ENCODE measurements around the gene PROM2. TPM values are rescaled to one million over a fixed set of nuclear protein-coding genes. Genes with fewer than 3 reads are reported as not detected.
A peak's percentile ranks its signal among the peaks of the same experiment; 100 is the strongest.

Gene PROM2
- total RNA-seq, 1 experiment from 2014 or later, result 1.8 TPM

DNA sequence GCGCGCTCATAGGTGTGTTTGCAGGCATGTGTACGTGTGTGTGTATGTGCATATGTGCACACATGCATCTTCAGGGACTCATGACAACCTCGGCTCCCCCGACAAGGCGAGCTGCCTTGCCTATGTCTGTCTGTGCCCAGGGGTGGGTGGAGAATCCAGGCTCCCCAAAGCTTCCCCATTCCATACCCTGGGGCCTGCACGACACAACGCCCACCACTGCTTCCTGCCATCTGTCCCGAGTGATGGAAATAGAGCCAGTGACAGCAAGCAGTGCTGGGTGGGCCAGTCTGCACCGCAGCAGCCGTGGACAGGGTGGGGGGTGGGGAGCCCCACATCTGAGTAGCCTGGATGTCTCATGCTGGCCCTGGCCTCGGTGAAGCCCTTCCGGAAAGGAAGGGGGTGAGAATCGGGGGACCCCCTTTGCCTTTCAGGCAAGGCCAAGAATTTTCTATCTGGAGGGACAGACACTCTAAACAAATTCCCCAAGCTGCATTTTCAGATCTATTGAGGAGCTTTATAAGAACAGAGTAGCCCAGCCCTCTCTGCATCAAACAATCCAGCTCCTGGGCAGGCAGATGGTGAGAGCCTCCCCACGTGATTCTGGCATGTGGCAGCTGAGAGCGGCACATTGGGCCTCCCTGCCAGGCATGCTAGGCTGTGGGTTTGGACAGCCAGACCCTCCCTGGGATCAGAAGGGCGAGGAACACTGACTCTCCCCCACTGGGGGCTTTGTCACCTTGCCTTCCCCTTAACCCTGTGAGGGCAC is 27.8 kb downstream of the PROM2 start:
- H3K36me3 ChIP-seq (replicated peaks; ENCODE audit: control insufficient read depth, insufficient read depth, low read length), result no peaks in the 10 kb centered on the region
- DNase-seq, result no peak
- no peaks in the 10 kb centered on the region; the same call in 1 of the 2 replicates for H3K27me3 ChIP-seq (ENCODE audit: control insufficient read depth, insufficient read depth, low read length)
- H3K4me3 ChIP-seq (ENCODE audit: insufficient read depth, low read depth, low read length), result no peak overlapping the region

DNA sequence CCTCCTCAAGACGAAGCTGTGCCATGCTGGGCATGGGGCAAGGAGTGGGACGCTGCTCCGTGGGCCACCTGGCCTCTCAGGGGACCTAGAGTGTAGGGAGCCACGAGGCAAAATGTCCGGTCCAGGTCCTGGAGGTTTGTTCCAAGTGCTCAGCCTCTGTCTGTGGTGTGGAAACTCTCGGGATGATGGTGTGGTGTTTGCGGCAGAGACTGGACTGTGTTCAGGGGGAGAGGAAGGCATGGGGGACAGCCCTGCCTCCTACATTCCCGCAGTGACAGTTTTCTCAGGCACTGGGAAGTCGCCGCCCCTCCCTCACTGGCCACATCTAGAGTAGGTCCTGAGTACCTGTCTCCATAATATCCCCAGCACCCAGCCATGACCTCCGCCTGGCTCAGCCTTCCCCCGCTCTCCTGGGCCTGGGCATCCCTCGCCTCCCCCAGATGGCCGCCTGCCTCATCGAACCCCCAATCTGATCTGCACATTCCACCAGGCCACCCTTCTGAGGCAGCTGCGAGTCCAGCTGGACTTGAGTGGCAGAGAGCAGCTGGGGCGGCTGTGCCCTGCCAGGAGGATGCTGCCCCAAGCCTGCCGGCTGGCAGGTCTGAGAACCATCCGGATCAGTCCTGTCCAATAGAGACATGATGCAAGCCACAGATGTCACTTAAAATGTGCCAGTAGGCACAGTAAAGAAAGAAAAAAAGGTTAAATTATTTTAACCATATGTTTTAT is 29.1 kb downstream of the PROM2 start:
- Histone ChIP-seq H3K4me3 (ENCODE audit: insufficient read depth, low read depth, low read length) (no peak overlapping the region), H3K36me3 (replicated peaks; ENCODE audit: control insufficient read depth, insufficient read depth, low read length) (no peaks in the 10 kb centered on the region), H3K27me3 (ENCODE audit: control insufficient read depth, insufficient read depth, low read length) (no peaks in the 10 kb centered on the region)
- DNase-seq, result no peak

DNA sequence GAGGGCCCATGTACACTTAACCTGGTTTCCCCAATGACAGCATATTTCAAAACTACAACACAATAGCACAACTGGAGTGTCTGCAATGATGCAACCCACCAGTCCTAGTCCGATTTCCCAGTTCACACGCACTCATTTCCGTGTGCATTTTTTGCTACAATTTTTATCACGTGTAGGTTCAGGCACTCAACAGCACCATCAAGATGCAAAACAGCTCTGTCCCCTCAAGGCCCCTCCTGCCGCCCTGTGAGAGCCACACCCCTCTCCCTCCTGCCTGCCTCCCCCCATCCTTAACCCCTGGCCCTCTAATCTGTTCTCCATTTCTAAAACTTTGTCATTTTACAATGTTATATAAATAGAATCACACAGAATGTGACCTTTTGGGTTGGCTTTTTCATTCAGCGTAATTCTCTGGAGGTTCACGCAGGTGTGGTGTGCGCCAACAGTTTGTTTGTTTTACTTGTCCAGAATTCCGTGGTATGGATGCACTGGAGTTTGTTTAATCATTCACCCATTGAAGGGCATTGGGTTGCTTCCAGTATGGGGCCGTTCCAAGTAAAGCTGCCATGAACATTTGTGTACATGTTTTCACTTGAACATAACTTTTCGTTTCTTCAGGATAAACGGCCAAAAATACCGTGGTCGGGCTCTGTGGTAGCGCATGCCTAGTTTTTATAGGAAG is 31.3 kb downstream of the PROM2 start:
- DNase-seq, result no peak
- no peak overlapping the region for H3K4me3 ChIP-seq (ENCODE audit: insufficient read depth, low read depth, low read length)
- no peaks in the 10 kb centered on the region for H3K27me3 ChIP-seq (ENCODE audit: control insufficient read depth, insufficient read depth, low read length)
- no peaks in the 10 kb centered on the region for H3K36me3 ChIP-seq (replicated peaks; ENCODE audit: control insufficient read depth, insufficient read depth, low read length)

DNA sequence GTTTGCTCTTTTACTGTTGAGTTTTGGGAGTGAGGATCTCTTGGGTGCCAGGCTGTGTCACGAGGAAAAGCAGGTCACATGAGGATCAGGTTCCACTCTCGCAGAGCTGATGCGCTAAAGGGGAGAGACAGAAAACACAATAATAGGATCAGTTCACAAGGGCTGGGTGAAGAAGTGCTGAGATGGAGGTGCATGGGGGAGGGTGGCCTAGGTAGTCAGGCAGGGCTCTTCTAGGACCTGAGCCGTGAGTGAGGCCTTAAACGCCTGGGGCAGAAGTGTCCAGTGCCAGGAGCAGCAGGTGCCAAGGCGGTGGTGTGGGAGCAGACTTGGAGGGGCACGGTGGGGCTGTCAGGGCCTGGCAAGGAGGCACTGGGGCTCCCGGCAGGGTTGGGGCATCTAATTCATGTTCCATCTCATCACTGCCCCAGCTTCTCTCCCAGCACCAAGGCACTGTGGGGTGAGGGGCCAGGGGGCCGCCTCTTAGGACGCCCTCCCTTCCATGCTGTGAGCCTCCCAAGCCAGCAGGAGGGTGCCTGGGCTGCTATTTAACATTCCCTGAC is 32.2 kb downstream of the PROM2 start:
- DNase-seq, result no peak
- Histone ChIP-seq H3K27me3 (ENCODE audit: control insufficient read depth, insufficient read depth, low read length) (no peaks in the 10 kb centered on the region), H3K4me3 (ENCODE audit: insufficient read depth, low read depth, low read length) (no peak overlapping the region), H3K36me3 (replicated peaks; ENCODE audit: control insufficient read depth, insufficient read depth, low read length) (no peaks in the 10 kb centered on the region)

DNA sequence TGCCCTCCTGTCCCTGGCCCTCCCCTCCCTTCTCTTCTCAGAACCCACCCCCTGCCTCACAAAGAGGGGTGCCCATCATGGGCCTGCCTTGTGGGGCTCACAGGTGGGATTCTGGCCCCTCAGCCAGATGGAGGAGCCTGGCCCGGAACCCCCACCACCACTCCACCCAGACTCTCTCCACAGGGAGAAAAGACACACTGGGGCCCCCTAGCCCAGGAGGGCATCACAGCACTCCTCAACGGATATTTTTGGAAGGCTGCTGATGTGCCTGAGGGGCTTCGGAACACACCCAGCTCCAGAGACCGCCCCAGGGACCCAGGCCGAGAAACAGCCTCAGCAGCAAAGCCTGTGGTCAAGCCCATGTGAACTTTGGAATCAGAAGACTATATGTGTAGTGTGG is 32.8 kb downstream of the PROM2 start:
- H3K27me3 ChIP-seq (ENCODE audit: control insufficient read depth, insufficient read depth, low read length), result no peaks in the 10 kb centered on the region
- no peak overlapping the region for H3K4me3 ChIP-seq (ENCODE audit: insufficient read depth, low read depth, low read length)
- no peaks in the 10 kb centered on the region for H3K36me3 ChIP-seq (replicated peaks; ENCODE audit: control insufficient read depth, insufficient read depth, low read length)
- peak; percentile 74 for DNase-seq

DNA sequence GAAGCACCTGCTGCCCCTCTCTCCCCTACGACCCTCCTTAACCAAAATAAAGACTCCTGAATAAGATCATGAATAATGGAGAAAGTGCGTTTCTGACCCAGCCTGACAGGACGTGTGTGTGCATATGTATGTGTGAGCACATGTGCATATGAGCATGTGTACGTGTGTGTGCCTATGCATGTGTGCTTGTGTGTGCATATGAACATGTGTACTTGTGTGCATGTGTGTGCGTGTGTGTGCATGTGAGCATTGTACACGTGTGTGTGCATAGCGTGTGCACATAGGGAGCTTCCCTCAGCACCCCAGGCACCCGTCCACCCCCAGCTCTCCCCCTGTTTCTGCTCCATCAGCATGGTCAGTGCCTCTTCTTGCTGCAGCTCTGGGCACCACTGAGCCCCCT is 33.6 kb downstream of the PROM2 start:
- H3K27me3 ChIP-seq (ENCODE audit: control insufficient read depth, insufficient read depth, low read length), result no peaks in the 10 kb centered on the region
- H3K4me3 ChIP-seq (ENCODE audit: insufficient read depth, low read depth, low read length), result no peak overlapping the region
- no peaks in the 10 kb centered on the region for H3K36me3 ChIP-seq (replicated peaks; ENCODE audit: control insufficient read depth, insufficient read depth, low read length)
- no peak for DNase-seq

DNA sequence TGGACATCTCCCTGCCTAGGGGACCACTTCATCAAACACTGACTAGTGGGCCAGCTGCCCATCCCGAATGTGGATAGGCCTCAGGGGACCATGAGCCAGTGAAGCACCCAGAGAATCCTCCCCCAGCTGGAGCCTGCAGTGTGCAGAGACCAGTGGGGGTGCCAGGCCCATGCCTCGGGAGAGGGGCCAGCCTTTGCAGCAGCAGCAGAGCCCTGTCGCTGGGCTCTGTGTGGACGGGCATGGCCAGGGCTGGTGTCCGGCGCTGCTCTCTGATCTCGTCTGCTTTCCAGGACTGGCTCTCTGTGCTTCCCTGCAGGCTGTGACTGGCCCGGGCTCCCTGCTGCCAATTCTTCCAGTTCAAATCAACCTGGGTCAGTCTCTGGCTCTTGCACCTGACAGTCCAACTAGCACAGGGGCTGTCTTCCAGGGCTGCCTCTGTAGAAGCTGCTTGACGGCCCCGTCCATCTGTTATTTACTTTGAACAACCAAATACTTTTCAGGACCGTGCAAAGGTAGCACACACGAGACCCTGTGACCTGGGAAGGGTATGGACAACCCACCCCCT is 34.3 kb downstream of the PROM2 start:
- Histone ChIP-seq H3K4me3 (ENCODE audit: insufficient read depth, low read depth, low read length) (no peak overlapping the region), H3K27me3 (ENCODE audit: control insufficient read depth, insufficient read depth, low read length) (no peaks in the 10 kb centered on the region), H3K36me3 (replicated peaks; ENCODE audit: control insufficient read depth, insufficient read depth, low read length) (no peaks in the 10 kb centered on the region)
- DNase-seq, result no peak

DNA sequence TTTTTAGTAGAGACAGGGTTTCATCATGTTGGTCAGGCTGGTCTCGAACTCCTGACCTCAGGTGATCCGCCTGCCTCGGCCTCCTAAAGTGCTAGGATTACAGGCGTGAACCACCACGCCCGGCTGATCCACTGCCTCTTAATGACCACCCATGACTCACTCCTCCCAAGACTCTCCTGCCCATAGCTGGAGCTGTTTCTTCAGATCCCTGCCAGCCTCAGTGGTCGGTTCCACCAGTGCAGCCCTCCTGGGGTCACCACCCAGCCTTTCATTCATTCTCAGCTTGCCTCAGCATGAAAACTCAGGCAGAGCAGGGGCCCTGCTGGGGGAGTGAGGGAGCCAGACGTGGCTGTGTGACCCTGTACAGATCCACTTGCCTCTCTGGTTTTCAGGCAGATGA is 35.4 kb downstream of the PROM2 start:
- Histone ChIP-seq H3K27me3 (ENCODE audit: control insufficient read depth, insufficient read depth, low read length) (no peaks in the 10 kb centered on the region), H3K36me3 (replicated peaks; ENCODE audit: control insufficient read depth, insufficient read depth, low read length) (no peaks in the 10 kb centered on the region), H3K4me3 (ENCODE audit: insufficient read depth, low read depth, low read length) (no peak overlapping the region)
- DNase-seq, result no peak

DNA sequence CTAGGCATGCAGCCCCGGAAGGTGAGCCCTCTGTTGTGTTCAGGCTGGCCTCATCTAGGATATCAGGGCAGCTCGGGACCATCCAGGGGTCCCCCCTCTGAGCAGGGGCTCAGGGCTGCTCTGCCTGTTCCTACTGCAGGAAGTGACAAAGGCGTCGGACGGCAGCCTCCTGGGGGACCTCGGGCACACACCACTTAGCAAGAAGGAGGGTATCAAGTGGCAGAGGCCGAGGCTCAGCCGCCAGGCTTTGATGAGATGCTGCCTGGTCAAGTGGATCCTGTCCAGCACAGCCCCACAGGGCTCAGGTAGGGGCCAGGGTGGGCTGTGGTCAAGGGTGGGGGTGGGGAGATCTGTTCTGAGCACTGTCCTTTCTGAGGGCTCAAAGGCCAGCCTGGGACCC is 36.0 kb downstream of the PROM2 start:
- no peak overlapping the region for H3K4me3 ChIP-seq (ENCODE audit: insufficient read depth, low read depth, low read length)
- H3K36me3 ChIP-seq (replicated peaks; ENCODE audit: control insufficient read depth, insufficient read depth, low read length), result no peaks in the 10 kb centered on the region
- H3K27me3 ChIP-seq (ENCODE audit: control insufficient read depth, insufficient read depth, low read length), result no peaks in the 10 kb centered on the region
- DNase-seq, result no peak

DNA sequence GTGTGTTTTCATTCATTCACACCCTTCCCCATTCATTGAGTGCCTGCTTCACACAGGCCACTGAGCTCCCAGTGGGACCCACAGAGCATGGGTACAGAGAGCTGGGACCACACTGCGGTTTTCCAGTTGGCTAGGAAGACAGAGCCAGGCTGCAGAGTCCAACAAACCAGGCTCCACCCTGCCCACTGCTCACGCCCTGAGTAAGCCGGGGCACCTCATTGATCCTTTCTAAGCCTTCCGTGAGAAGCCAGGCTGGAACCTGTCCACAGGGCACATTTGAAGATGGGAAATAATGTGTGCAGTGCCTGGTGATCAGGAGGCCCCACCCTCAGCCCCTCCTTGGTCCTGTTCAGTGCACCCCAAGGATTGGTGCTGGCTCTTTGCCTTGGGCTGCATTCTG is 36.4 kb downstream of the PROM2 start:
- Histone ChIP-seq H3K4me3 (ENCODE audit: insufficient read depth, low read depth, low read length) (no peak overlapping the region), H3K36me3 (replicated peaks; ENCODE audit: control insufficient read depth, insufficient read depth, low read length) (no peaks in the 10 kb centered on the region)
- no peak for DNase-seq

DNA sequence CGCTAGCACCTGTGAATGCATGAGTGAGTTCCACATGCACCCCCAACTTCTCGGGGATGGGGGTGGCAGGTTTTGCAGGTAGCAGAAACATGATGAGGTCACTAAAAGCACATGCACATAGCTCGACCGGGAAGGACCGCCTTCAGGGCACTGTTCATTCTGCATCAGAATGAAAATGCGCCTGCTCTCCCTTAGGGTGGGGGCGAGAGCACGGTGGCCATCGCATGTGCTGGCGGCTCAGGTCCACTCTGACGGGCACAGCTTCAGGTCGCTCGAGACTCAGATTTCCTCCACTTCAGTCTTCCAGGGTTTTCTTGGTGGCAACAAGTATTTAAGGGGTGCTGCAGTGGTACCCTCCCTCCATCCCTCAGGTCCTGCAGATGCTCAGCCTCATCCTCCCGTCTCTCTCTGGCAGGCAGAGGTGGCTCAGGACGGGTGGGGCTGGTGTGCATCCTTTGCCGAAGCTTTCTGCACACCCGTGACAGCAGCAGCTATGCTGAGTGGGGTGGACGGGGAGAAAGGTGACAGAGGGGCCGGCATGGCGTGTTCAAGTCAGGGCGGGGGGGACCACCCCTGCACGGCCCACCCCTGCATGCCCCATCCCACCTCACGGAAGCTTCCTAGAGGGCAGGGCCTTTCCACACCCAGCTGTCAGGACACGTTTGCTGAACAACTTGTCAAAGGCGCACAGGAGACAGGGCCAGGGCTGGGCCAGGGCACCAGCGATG is 37.7 kb downstream of the PROM2 start:
- DNase-seq, result no peak
- Histone ChIP-seq H3K36me3 (replicated peaks; ENCODE audit: control insufficient read depth, insufficient read depth, low read length) (no peaks in the 10 kb centered on the region), H3K4me3 (ENCODE audit: insufficient read depth, low read depth, low read length) (no peak overlapping the region), H3K27me3 (ENCODE audit: control insufficient read depth, insufficient read depth, low read length) (no peaks in the 10 kb centered on the region)

More for the DNA sequence above, 36.4 kb downstream of the PROM2 start:
- H3K27me3 ChIP-seq (ENCODE audit: control insufficient read depth, insufficient read depth, low read length), result no peaks in the 10 kb centered on the region

DNA sequence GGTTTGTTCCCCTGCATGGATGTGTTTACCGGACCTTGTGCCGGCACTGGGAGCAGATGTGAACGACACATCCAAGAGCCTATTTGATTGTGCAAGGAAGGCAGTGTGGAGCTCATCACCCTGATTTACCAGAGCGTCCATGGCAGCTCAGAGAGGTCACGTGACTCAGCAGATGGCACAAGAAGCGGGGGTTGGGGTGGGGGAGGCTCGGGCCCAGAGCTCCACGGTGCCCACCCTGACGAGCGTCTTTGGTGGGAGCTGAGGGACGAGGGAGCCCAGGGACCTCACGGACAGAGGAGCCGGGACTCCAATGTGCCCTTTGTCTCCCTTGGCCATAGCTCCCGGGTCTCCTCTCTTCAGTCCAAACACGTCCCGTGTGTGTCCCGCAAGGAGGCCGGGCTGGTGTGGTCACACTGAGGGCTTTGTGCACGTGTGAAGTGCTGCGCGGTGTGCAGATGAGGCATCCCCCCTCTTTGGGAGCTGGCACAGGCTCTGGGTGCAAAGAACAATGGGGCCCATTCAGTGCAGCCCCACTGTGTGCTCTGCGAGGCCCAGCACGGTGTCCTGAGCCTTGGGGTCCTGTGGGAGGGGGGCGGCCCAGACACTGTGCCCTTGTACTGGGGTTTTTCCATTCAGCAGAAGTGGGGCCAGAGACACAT is 38.4 kb downstream of the PROM2 start:
- Histone ChIP-seq H3K4me3 (ENCODE audit: insufficient read depth, low read depth, low read length) (no peak overlapping the region), H3K36me3 (replicated peaks; ENCODE audit: control insufficient read depth, insufficient read depth, low read length) (no peaks in the 10 kb centered on the region), H3K27me3 (ENCODE audit: control insufficient read depth, insufficient read depth, low read length) (no peaks in the 10 kb centered on the region)
- no peak for DNase-seq

DNA sequence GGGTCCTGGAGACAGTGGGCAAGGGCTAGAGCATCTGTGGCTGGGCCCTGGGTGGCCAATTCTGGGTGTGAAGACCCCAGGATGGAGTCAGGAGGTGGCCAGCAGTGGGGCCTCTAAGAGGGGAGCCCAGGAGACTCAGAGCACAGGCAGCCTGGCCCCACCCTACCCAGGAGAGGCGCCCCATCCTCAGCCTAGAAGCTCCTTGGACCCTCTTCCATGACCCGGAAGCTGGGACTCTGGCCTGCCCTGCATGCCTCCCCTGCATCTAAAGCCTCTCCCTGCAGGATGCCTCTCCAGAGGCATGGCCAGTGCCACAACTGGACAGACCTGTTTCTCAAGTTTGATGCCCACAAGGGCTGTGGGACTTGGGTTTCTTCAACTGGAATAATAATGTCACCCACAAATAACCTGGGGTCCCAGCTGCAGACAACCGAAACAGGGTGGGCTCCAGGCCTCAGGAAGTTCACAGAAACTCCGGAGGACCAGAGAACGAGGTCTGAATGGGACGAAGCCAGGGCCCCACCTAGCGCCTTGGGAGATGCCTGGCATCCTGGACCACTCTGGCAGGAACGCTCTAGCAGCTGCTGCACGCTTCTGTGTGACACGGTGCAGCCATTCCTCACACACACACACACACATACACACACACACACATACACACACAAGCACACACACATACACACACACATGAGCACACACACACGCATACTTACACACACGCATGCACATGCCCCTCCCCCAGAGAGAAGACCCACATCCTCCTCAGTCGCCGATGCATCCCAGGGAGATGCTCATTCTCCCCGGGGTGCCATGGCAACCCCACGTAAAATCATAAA is 39.3 kb downstream of the PROM2 start:
- no peaks in the 10 kb centered on the region for H3K36me3 ChIP-seq (replicated peaks; ENCODE audit: control insufficient read depth, insufficient read depth, low read length)
- H3K27me3 ChIP-seq (ENCODE audit: control insufficient read depth, insufficient read depth, low read length), result no peaks in the 10 kb centered on the region
- DNase-seq, result no peak
- H3K4me3 ChIP-seq (ENCODE audit: insufficient read depth, low read depth, low read length), result no peak overlapping the region

All from H7 (cell line).